ENCODE results near the gene DIP2A.

The DIP2A gene

GRCh38 chr21:46600305-46600704 is 141.6 kb downstream of the DIP2A start:
- no peak for DNase-seq

- no peak for DNase-seq
These were observed 142.3 kb downstream of the DIP2A start for GRCh38 chr21:46600978-46601377.

GRCh38 chr21:46603228-46603627 is 144.5 kb downstream of the DIP2A start:
- DNase-seq = no peak

GRCh38 chr21:46604329-46604974 is 145.8 kb downstream of the DIP2A start:
- no peak for DNase-seq

- DNase-seq = peak; percentile 57 to 59
These were observed 146.5 kb downstream of the DIP2A start, which contains the start of gene S100B for GRCh38 chr21:46604975-46605766. Gene S100B (minus strand): TSS chr21:46605082. CDS start chr21:46602415, 2,667 bp downstream.

GRCh38 chr21:46605767-46606426 is 147.2 kb downstream of the DIP2A start:
- peak; percentile 81 to 89 for DNase-seq

- no peak for DNase-seq
These were observed 147.7 kb downstream of the DIP2A start for GRCh38 chr21:46606427-46606813.

- DNase-seq = no peak
These were observed 148.9 kb downstream of the DIP2A start for GRCh38 chr21:46607636-46608035.

GRCh38 chr21:46608672-46609111 is 150.0 kb downstream of the DIP2A start:
- no peak for DNase-seq

GRCh38 chr21:46610018-46610701 is 151.5 kb downstream of the DIP2A start:
- no peak for DNase-seq

GRCh38 chr21:46613391-46613790 is 154.7 kb downstream of the DIP2A start:
- DNase-seq = no peak

- DNase-seq = no peak
These were observed 157.4 kb downstream of the DIP2A start for GRCh38 chr21:46616050-46616449.

GRCh38 chr21:46616656-46617055 is 158.0 kb downstream of the DIP2A start:
- DNase-seq = no peak

- peak in 1 of 2 donors; percentile 9 for DNase-seq
These were observed 158.8 kb downstream of the DIP2A start for GRCh38 chr21:46617267-46618051.

GRCh38 chr21:46618738-46619379 is 160.2 kb downstream of the DIP2A start:
- DNase-seq = peak in 1 of 2 donors; percentile 59

Data from inflammatory macrophage (primary cell).